Osteoblast (primary cell): Measurements from ENCODE around the gene ARPC1B. TPM values are rescaled to one million over a fixed set of nuclear protein-coding genes. Genes with fewer than 3 reads are reported as not detected.
"Not testable (repeated sequence)": the region's sequence is repeated elsewhere in the genome, so short reads cannot be mapped to it uniquely, and the experiment has no call there.

ENCODE experiments used
- DNase-seq: peaks from one replicate; pipeline ENCODE4 v3.0.0; 2011; ENCODE audit warnings: low spot score, mixed read lengths; ENCODE audit not compliant: insufficient read length; ENCODE audit errors: missing footprints
- H2AFZ ChIP-seq: 2 replicates; pipeline ENCODE4 v1.6.0; 2011; ENCODE audit warnings: mild to moderate bottlenecking, low read length
- H3K27ac ChIP-seq: 2 replicates; pipeline ENCODE4 v1.5.1; 2011; ENCODE audit warnings: mild to moderate bottlenecking, low read depth, low read length, moderate library complexity
- H3K27me3 ChIP-seq: 2 replicates; pipeline ENCODE4 v1.6.0; 2012; ENCODE audit warnings: mild to moderate bottlenecking, control low read depth, inconsistent platforms, low read length, moderate library complexity; ENCODE audit not compliant: insufficient read depth
- H3K36me3 ChIP-seq: 2 replicates; pipeline ENCODE4 v1.5.1; 2011; ENCODE audit warnings: mild to moderate bottlenecking, low read length, control low read depth, moderate library complexity; ENCODE audit not compliant: insufficient read depth
- H3K4me1 ChIP-seq: 2 replicates; pipeline ENCODE4 v1.5.1; 2011; ENCODE audit warnings: mild to moderate bottlenecking, low read length, control low read depth, moderate library complexity; ENCODE audit not compliant: insufficient read depth
- H3K4me2 ChIP-seq: 2 replicates; pipeline ENCODE4 v1.6.0; 2011; ENCODE audit warnings: mild to moderate bottlenecking, low read length; ENCODE audit not compliant: insufficient read depth
- H3K4me3 ChIP-seq: fragments of 200-600 bp; sonication (generic); 3 replicates; pipeline ENCODE4 v1.5.1; 2012; ENCODE audit warnings: mild to moderate bottlenecking, low read length, inconsistent platforms; ENCODE audit not compliant: insufficient read depth
- H3K79me2 ChIP-seq: 2 replicates; pipeline ENCODE4 v1.6.0; 2012; ENCODE audit warnings: mild to moderate bottlenecking, low read length, control low read depth, inconsistent platforms; ENCODE audit not compliant: insufficient read depth
- H3K9me3 ChIP-seq: 2 replicates; pipeline ENCODE4 v1.5.1; 2011; ENCODE audit warnings: low read depth, low read length, control low read depth
- H4K20me1 ChIP-seq: 2 replicates; pipeline ENCODE4 v1.6.0; 2012; ENCODE audit warnings: mild to moderate bottlenecking, low read length, control low read depth; ENCODE audit not compliant: insufficient read depth
- CTCF ChIP-seq: IDR thresholded peaks from 2 replicates; pipeline ENCODE4 v1.5.1; 2011; ENCODE audit warnings: mild to moderate bottlenecking, low read depth, low read length, moderate library complexity; ENCODE audit errors: extremely low read depth
- total RNA-seq: library from RNA; depleted of rRNA; stranded (reverse); fragments of >200 nt; gene quantifications from 2 replicates; pipeline ENCODE4 v1.2.3, GENCODE V29; 2012

ARPC1B gene
- total RNA-seq, 1 donor: 273 TPM

GRCh38 chr7:99409806-99410205, 35.3 kb downstream of the ARPC1B start:
- DNase-seq: peak; percentile 14
- H4K20me1 ChIP-seq: peaks cover 42% of the 10 kb centered on the region
- H3K79me2 ChIP-seq: peaks cover 79% of the 10 kb centered on the region

DNA sequence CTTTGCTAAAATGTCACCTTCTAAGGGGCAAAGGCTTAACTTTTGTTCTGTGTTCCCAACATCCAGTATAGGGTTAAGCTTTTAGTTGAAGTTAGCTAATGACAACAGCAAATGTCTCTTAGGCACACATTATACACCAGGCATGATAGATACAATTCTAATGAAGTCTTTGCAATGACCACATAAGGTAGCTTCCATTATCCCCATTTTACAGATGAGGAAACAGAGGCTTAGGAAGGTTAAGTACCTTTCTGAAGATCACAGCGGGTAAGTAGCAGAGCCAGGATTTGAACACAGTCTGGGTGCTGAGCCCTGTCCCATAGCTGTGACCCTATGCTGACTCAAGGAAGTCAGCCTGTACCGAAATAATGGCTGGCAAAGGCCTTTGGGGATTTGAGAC, 36.1 kb downstream of the ARPC1B start:
- Histone ChIP-seq H4K20me1 (peaks cover 34% of the 10 kb centered on the region), H3K27ac (peak overlapping the region; percentile 9), H3K4me2 (peak overlapping the region; percentile 95), H3K27me3 (no peaks in the 10 kb centered on the region), H3K79me2 (peaks cover 71% of the 10 kb centered on the region), H3K4me1 (peaks cover 25% of the 10 kb centered on the region), H3K4me3 (no peak overlapping the region), H2AFZ (no peak overlapping the region), H3K9me3 (no peaks in the 10 kb centered on the region), H3K36me3 (peaks cover 40% of the 10 kb centered on the region)
- no peak for DNase-seq
- no peak for TF ChIP-seq CTCF

More at GRCh38 chr7:99409806-99410205, 35.3 kb downstream of the ARPC1B start:
- Histone ChIP-seq H3K27me3 (no peaks in the 10 kb centered on the region), H3K36me3 (peaks cover 40% of the 10 kb centered on the region), H3K4me3 (peak overlapping the region; percentile 83), H2AFZ (no peak overlapping the region), H3K4me1 (peaks cover 29% of the 10 kb centered on the region), H3K4me2 (peak overlapping the region; percentile 95), H3K27ac (peak overlapping the region; percentile 98), H3K9me3 (no peaks in the 10 kb centered on the region)
- TF ChIP-seq CTCF: no peak

- not testable (repeated sequence) for H3K27me3 ChIP-seq, H3K4me3 ChIP-seq, H2AFZ ChIP-seq, H4K20me1 ChIP-seq, H3K9me3 ChIP-seq, H3K4me2 ChIP-seq, DNase-seq, H3K27ac ChIP-seq, H3K4me1 ChIP-seq
- peaks cover 83% of the 10 kb centered on the region for H3K36me3 ChIP-seq
- H3K79me2 ChIP-seq: peaks cover 42% of the 10 kb centered on the region
- peak; percentile 62 for TF ChIP-seq CTCF
Observed at GRCh38 chr7:99415513-99416127, 41.1 kb downstream of the ARPC1B start.

GRCh38 chr7:99418260-99418659, 43.7 kb downstream of the ARPC1B start:
- DNase-seq: peak; percentile 36
- no peaks in the 10 kb centered on the region for H3K27me3 ChIP-seq
- peaks cover 2% of the 10 kb centered on the region for H4K20me1 ChIP-seq
- no peak for TF ChIP-seq CTCF
- H3K4me2 ChIP-seq: no peak overlapping the region
- H3K9me3 ChIP-seq: no peaks in the 10 kb centered on the region
- H3K36me3 ChIP-seq: peaks cover 69% of the 10 kb centered on the region
- no peak overlapping the region for H3K27ac ChIP-seq
- H3K4me1 ChIP-seq: no peaks in the 10 kb centered on the region
- no peak overlapping the region for H2AFZ ChIP-seq
- H3K79me2 ChIP-seq: peaks cover 20% of the 10 kb centered on the region
- no peak overlapping the region for H3K4me3 ChIP-seq
